ENCODE data around the gene ABCA8.

- TF ChIP-seq ELF4 (IDR thresholded peaks at IDR 0.05) (no peak), SP1 (IDR thresholded peaks at IDR 0.05) (no peak), TARDBP (IDR thresholded peaks at IDR 0.05) (no peak), SUZ12 (IDR thresholded peaks at IDR 0.05) (no peak), LEF1 (IDR thresholded peaks at IDR 0.05; ENCODE audit: borderline replicate concordance) (no peak), FOXK2 (IDR thresholded peaks at IDR 0.05) (no peak), HDGF (IDR thresholded peaks at IDR 0.05; ENCODE audit: borderline replicate concordance) (no peak)
Observed at GRCh38 chr17:68950725-68951124, 4.5 kb downstream of the ABCA8 start.

Data from HEK293T (cell line).